OCI-LY7 (cell line): ENCODE data around the gene MDH2. TPM values are rescaled to one million over a fixed set of nuclear protein-coding genes. Genes with fewer than 3 reads are reported as not detected.

Experiments used
- BruUV-seq: library from RNA; stranded (reverse); fragments of 400-500 nt; replicated peaks from 2 replicates; lab custom pipeline; 2021; lab: Mats Ljungman, UMichigan
- CTCF ChIA-PET: fragments of 300-600 bp; sonication (Branson Sonifier 250); formaldehyde crosslinking; loops from one replicate; lab custom pipeline; 2022; ENCODE audit warnings: antibody characterized with exemption; ENCODE audit not compliant: unreplicated experiment; lab: Charles Lee
- POLR2A ChIA-PET: fragments of 300-600 bp; sonication (Branson Sonifier 250); formaldehyde crosslinking; loops from one replicate; lab custom pipeline; 2022; ENCODE audit warnings: antibody characterized with exemption; lab: Charles Lee
- DNase-seq: peaks from one replicate; pipeline ENCODE4 v3.0.0-alpha.2; 2015; ENCODE audit warnings: low spot score
- H2AFZ ChIP-seq: fragments of 200-600 bp; sonication (generic), shearing (Covaris generic); 2 replicates; pipeline ENCODE4 v1.6.1; 2014; ENCODE audit warnings: mild to moderate bottlenecking, antibody characterized with exemption, low read length, moderate library complexity
- H3K27ac ChIP-seq: fragments of 200-600 bp; sonication (generic); 2 replicates; pipeline ENCODE4 v1.5.1; 2014; ENCODE audit warnings: mixed run types, low read depth, mild to moderate bottlenecking, moderate library complexity, low read length, inconsistent platforms; ENCODE audit not compliant: poor library complexity, severe bottlenecking
- H3K36me3 ChIP-seq: fragments of 200-600 bp; sonication (generic); 2 replicates; pipeline ENCODE4 v1.6.1; 2014; ENCODE audit warnings: mild to moderate bottlenecking, antibody characterized with exemption, low read length, moderate library complexity, mixed read lengths; ENCODE audit not compliant: insufficient read depth
- H3K4me1 ChIP-seq: fragments of 200-600 bp; sonication (generic); 2 replicates; pipeline ENCODE4 v1.5.1; 2014; ENCODE audit warnings: mild to moderate bottlenecking, low read length; ENCODE audit not compliant: insufficient read depth, poor library complexity, severe bottlenecking
- H3K4me2 ChIP-seq: fragments of 200-600 bp; sonication (generic); 2 replicates; pipeline ENCODE4 v1.6.1; 2014; ENCODE audit warnings: mild to moderate bottlenecking, low read length
- H3K4me3 ChIP-seq: fragments of 200-600 bp; sonication (generic); 2 replicates; pipeline ENCODE4 v1.5.1; 2014; ENCODE audit warnings: mild to moderate bottlenecking, low read depth, low read length; ENCODE audit not compliant: poor library complexity, severe bottlenecking
- H3K79me2 ChIP-seq: fragments of 200-600 bp; sonication (generic); 2 replicates; pipeline ENCODE4 v1.6.1; 2016; ENCODE audit warnings: low read depth, mild to moderate bottlenecking, low read length, moderate library complexity, mixed read lengths; ENCODE audit not compliant: insufficient read depth
- H3K9me2 ChIP-seq: fragments of 200-600 bp; sonication (generic); 2 replicates; pipeline ENCODE4 v1.6.1; 2016; ENCODE audit warnings: mild to moderate bottlenecking, low read length, mixed read lengths; ENCODE audit not compliant: insufficient read depth
- H3K9me3 ChIP-seq: fragments of 200-600 bp; sonication (generic); 2 replicates; pipeline ENCODE4 v1.6.1; 2014; ENCODE audit warnings: mild to moderate bottlenecking, mixed run types, low read length, mixed read lengths
- H4K20me1 ChIP-seq: fragments of 200-600 bp; sonication (generic); 2 replicates; pipeline ENCODE4 v1.6.1; 2014; ENCODE audit warnings: mild to moderate bottlenecking, antibody characterized with exemption, low read length, moderate library complexity, mixed read lengths; ENCODE audit not compliant: insufficient read depth
- CTCF ChIP-seq: fragments of 200-600 bp; sonication (generic); conservative IDR thresholded peaks from 2 replicates; pipeline ENCODE4 v1.5.1; 2014; ENCODE audit warnings: mild to moderate bottlenecking, antibody characterized with exemption, low read length, moderate library complexity, mixed read lengths
- EZH2phosphoT487 ChIP-seq: fragments of 200-600 bp; sonication (generic); IDR thresholded peaks from 2 replicates; pipeline ENCODE4 v1.6.1; 2018; ENCODE audit warnings: low read depth, borderline replicate concordance, mild to moderate bottlenecking, mixed run types, antibody characterized with exemption, low read length, moderate library complexity, mixed read lengths
- intact Hi-C: fragments of 100-400 bp; cut with micrococcal nuclease; formaldehyde crosslinking; loops from one replicate; pipeline ENCODE4 v1.10.0; 2022; ENCODE audit not compliant: unreplicated experiment
- total RNA-seq, 2 experiments: library from RNA; depleted of rRNA in 1 of 2; stranded (reverse); fragments of >200 nt in 1 of 2; shearing (Covaris generic) in 1 of 2; gene quantifications; 2 replicates each; pipeline ENCODE4 v1.2.3, GENCODE V29; 2014 to 2022

MDH2 gene
- total RNA-seq, 2 experiments from 2014 or later = 155 to 253 TPM

DNA sequence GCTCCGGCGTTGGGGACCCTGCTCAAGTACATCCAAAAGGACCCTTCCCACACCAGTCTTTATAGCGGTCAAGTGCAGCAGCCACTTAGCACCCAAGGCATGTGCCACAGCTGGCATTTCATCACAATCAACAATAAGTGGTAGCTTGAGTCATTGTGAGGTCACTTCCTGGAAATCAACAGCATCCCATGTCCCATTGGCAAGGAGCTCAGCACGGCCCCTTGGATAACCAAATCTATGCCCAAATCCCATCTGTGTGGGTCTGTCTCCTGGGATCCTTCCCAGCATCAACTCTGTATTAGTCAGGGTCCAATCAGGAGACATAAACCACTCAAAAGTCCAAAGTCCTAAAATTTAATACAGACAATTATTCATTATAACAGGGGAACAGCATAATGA lies 27.1 kb downstream of the MDH2 start:
- Histone ChIP-seq H3K4me2 (no peak overlapping the region), H3K79me2 (no peaks in the 10 kb centered on the region), H4K20me1 (no peaks in the 10 kb centered on the region), H3K4me1 (no peaks in the 10 kb centered on the region), H3K27ac (no peak overlapping the region), H3K4me3 (no peak overlapping the region), H3K9me3 (no peaks in the 10 kb centered on the region), H3K9me2 (no peaks in the 10 kb centered on the region), H3K36me3 (no peaks in the 10 kb centered on the region), H2AFZ (no peak overlapping the region)
- CTCF ChIA-PET = interaction anchor here (0.6 kb wide), 1 partner anchor 120 kb away, joined by 3 read pairs; no protein-coding TSS in a partner anchor
- POLR2A ChIA-PET = interaction anchor here (0.5 kb wide), 1 partner anchor 95 kb away, joined by 3 read pairs; no protein-coding TSS in a partner anchor
- no TSS peak for BruUV-seq
- DNase-seq = no peak
- intact Hi-C loops = no loop called here
- TF ChIP-seq CTCF = no peak

DNA sequence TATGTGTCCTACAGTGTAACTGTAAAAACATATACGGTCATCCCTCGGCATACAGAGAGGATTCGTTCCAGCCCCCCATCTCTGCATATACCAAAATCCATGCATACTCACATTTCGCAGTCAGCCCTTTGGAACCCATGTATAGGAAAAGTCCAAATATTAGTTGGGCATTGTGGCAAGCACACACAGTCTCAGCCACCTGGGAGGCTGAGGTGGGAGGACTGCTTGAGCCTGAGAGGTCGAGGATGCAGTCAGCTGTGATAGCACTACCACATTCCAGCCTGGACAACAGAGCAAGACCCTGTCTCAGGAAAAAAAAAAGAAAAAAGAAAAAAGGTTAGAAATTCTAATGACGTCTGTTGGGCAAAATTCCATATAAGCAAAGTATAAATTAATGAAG lies 29.1 kb downstream of the MDH2 start:
- intact Hi-C loops = no loop called here
- no TSS peak for BruUV-seq
- no peak overlapping the region for H3K4me2 ChIP-seq

GRCh38 chr7:76077435-76077834 lies 29.5 kb downstream of the MDH2 start:
- Histone ChIP-seq H3K4me2 (no peak overlapping the region), H3K9me3 (no peaks in the 10 kb centered on the region), H3K4me1 (no peaks in the 10 kb centered on the region), H4K20me1 (no peaks in the 10 kb centered on the region), H2AFZ (no peak overlapping the region), H3K4me3 (no peak overlapping the region), H3K36me3 (no peaks in the 10 kb centered on the region), H3K79me2 (no peaks in the 10 kb centered on the region), H3K9me2 (no peaks in the 10 kb centered on the region), H3K27ac (no peak overlapping the region)
- no peak for TF ChIP-seq CTCF
- no peak for TF ChIP-seq EZH2phosphoT487
- no TSS peak for BruUV-seq
- ChIA-PET POLR2A (no interaction called here), CTCF (no interaction called here)
- intact Hi-C loops = no loop called here
- DNase-seq = no peak

More for the DNA sequence above, 29.1 kb downstream of the MDH2 start:
- CTCF ChIA-PET = no interaction called here
- no peak overlapping the region for H3K27ac ChIP-seq
- no peak overlapping the region for H2AFZ ChIP-seq
- POLR2A ChIA-PET = no interaction called here
- TF ChIP-seq EZH2phosphoT487 (no peak), CTCF (no peak)
- no peak overlapping the region for H3K4me3 ChIP-seq
- no peaks in the 10 kb centered on the region for H3K9me2 ChIP-seq
- no peak for DNase-seq
- no peaks in the 10 kb centered on the region for H3K79me2 ChIP-seq
- H3K36me3 ChIP-seq = no peaks in the 10 kb centered on the region
- H3K9me3 ChIP-seq = no peaks in the 10 kb centered on the region
- no peaks in the 10 kb centered on the region for H4K20me1 ChIP-seq
- H3K4me1 ChIP-seq = no peaks in the 10 kb centered on the region
